ENCODE results near the gene KLHL29. TPM values are rescaled to one million over a fixed set of nuclear protein-coding genes. Genes with fewer than 3 reads are reported as not detected.

Gene KLHL29
- total and polyA plus RNA-seq, 2 donors (not counting 3 experiments of a cell fraction or from before 2014, with no cell fraction given), result 4.6 to 12.7 TPM

- H3K27ac ChIP-seq (ENCODE audit: insufficient read depth, low read depth, low read length), result no peak overlapping the region
- H3K9me3 ChIP-seq (replicated peaks; ENCODE audit: control insufficient read depth, insufficient read depth, low read length), result no peaks in the 10 kb centered on the region
- H3K4me2 ChIP-seq (ENCODE audit: insufficient read depth, low read length), result no peak overlapping the region
- no peak overlapping the region for H2AFZ ChIP-seq (ENCODE audit: low read depth, low read length)
- H3K9me1 ChIP-seq (replicated peaks; ENCODE audit: control insufficient read depth, extremely low read depth, insufficient read depth, low read length), result no peaks in the 10 kb centered on the region
- FAIRE-seq (no peak), DNase-seq (ENCODE audit: low read depth, low spot score) (no peak)
- no peak overlapping the region for H3K4me3 ChIP-seq (replicated peaks in 1 of 3; ENCODE audit: insufficient read depth in 1 of 3, low read depth in 1 of 3, low read length in 3 of 3)
- no TSS peak for BruUV-seq (replicated peaks)
- ChIA-PET CTCF (interaction anchor here (0.6 kb wide), 1 partner anchor 283 kb away, joined by 3 read pairs; no protein-coding TSS in a partner anchor), POLR2A (no interaction called here)
- dilution Hi-C loops (cut with MboI; ENCODE audit: extremely low pct_ligation_motif_present, low sequenced_read_pairs), result no loop called here
- H3K4me1 ChIP-seq (ENCODE audit: control insufficient read depth, extremely low read depth, insufficient read depth, low read length), result no peaks in the 10 kb centered on the region
- no peaks in the 10 kb centered on the region for H4K20me1 ChIP-seq (replicated peaks; ENCODE audit: control insufficient read depth, extremely low read depth, insufficient read depth, low read length)
- H3K79me2 ChIP-seq (ENCODE audit: control insufficient read depth, insufficient read depth, low read length), result no peaks in the 10 kb centered on the region
- no peak overlapping the region for H3K9ac ChIP-seq (replicated peaks; ENCODE audit: extremely low read depth, insufficient read depth, low read length)
- H3K27me3 ChIP-seq (ENCODE audit: control insufficient read depth in 2 of 2, insufficient read depth in 2 of 2, low read length in 2 of 2), result no peaks in the 10 kb centered on the region
- no peaks in the 10 kb centered on the region for H3K36me3 ChIP-seq (ENCODE audit: control insufficient read depth in 2 of 2, extremely low read depth in 1 of 2, insufficient read depth in 2 of 2, low read length in 2 of 2)
- TF ChIP-seq MYC (IDR thresholded peaks at IDR 0.05; ENCODE audit: low read depth, low read length), result no peak
- TF ChIP-seq POLR2AphosphoS5 (IDR thresholded peaks at IDR 0.05; ENCODE audit: insufficient read depth, low read depth, low read length), result no peak
- TF ChIP-seq EZH2 (IDR thresholded peaks at IDR 0.05; ENCODE audit: borderline replicate concordance, low read depth, low read length, severe bottlenecking), result no peak
- no peak for TF ChIP-seq CTCF (IDR thresholded peaks at IDR 0.05; ENCODE audit: extremely low read depth in 1 of 2, insufficient read depth in 1 of 2, low read depth in 1 of 2, low read length in 2 of 2)
- no peak for TF ChIP-seq FOS (IDR thresholded peaks at IDR 0.05; ENCODE audit: borderline replicate concordance, insufficient read depth, low read length)
- TF ChIP-seq GATA2 (IDR thresholded peaks at IDR 0.05; ENCODE audit: insufficient read depth, insufficient read length, low read depth, low read length), result no peak
- no peak for TF ChIP-seq MAX (IDR thresholded peaks at IDR 0.05; ENCODE audit: insufficient read depth, insufficient read length)
- no peak for TF ChIP-seq JUN (IDR thresholded peaks at IDR 0.05; ENCODE audit: borderline replicate concordance, insufficient read depth, insufficient read length, low read depth)
- no peak for TF ChIP-seq POLR2A (IDR thresholded peaks at IDR 0.05; ENCODE audit: low read depth, low read length)
- intact Hi-C loops (cut with micrococcal nuclease), result no loop called here
Measured at GRCh38 chr2:23718931-23719700, 334.1 kb downstream of the KLHL29 start.

Data from endothelial cell of umbilical vein (primary cell).